H9 (cell line): Measurements from ENCODE around the gene TBC1D5. TPM values are rescaled to one million over a fixed set of nuclear protein-coding genes. Genes with fewer than 3 reads are reported as not detected.

ENCODE experiments used
- DNase-seq: peaks from one replicate; pipeline ENCODE4 v3.0.0-alpha.2; 2017
- H2AFZ ChIP-seq: one replicate; pipeline ENCODE4 v1.6.1; 2013; ENCODE audit warnings: mild to moderate bottlenecking, low read length, control low read depth, moderate library complexity
- H2AK5ac ChIP-seq: 2 replicates; pipeline ENCODE4 v1.6.1; 2013; ENCODE audit warnings: low read length, control low read depth, mixed read lengths; ENCODE audit not compliant: insufficient read length
- H2BK120ac ChIP-seq: one replicate; pipeline ENCODE4 v1.6.1; 2013; ENCODE audit warnings: low read depth, mild to moderate bottlenecking, low read length, control low read depth, inconsistent platforms; ENCODE audit not compliant: poor library complexity, severe bottlenecking
- H2BK12ac ChIP-seq: 2 replicates; pipeline ENCODE4 v1.6.1; 2013; ENCODE audit warnings: low read length, control low read depth, mixed read lengths, low read depth; ENCODE audit not compliant: insufficient read length
- H2BK15ac ChIP-seq: 2 replicates; pipeline ENCODE4 v1.6.1; 2013; ENCODE audit warnings: low read depth, low read length, control low read depth
- H2BK20ac ChIP-seq: one replicate; pipeline ENCODE4 v1.6.1; 2013; ENCODE audit warnings: low read depth, mild to moderate bottlenecking, low read length, control low read depth, inconsistent platforms; ENCODE audit not compliant: poor library complexity, severe bottlenecking
- H2BK5ac ChIP-seq: 2 replicates; pipeline ENCODE4 v1.6.1; 2013; ENCODE audit warnings: low read length, control low read depth, mixed read lengths; ENCODE audit not compliant: insufficient read length
- H3K14ac ChIP-seq: 2 replicates; pipeline ENCODE4 v1.6.1; 2013; ENCODE audit warnings: low read length, control low read depth; ENCODE audit not compliant: insufficient read depth
- H3K18ac ChIP-seq: 2 replicates; pipeline ENCODE4 v1.6.1; 2013; ENCODE audit warnings: low read depth, mild to moderate bottlenecking, mixed read lengths, low read length, control low read depth; ENCODE audit not compliant: insufficient read length
- H3K23ac ChIP-seq: 2 replicates; pipeline ENCODE4 v1.6.1; 2013; ENCODE audit warnings: low read length, control low read depth, mixed read lengths, low read depth; ENCODE audit not compliant: insufficient read length
- H3K23me2 ChIP-seq: 2 replicates; pipeline ENCODE4 v1.6.1; 2013; ENCODE audit warnings: low read depth, mild to moderate bottlenecking, mixed read lengths, low read length, control low read depth; ENCODE audit not compliant: insufficient read length, poor library complexity, severe bottlenecking
- H3K27ac ChIP-seq: 2 replicates; pipeline ENCODE4 v1.5.1; 2013; ENCODE audit warnings: low read length, control low read depth, mixed read lengths, low read depth; ENCODE audit not compliant: insufficient read length
- H3K27me3 ChIP-seq: 2 replicates; pipeline ENCODE4 v1.6.1; 2013; ENCODE audit warnings: low read length, control low read depth, inconsistent platforms; ENCODE audit not compliant: insufficient read depth
- H3K4ac ChIP-seq: 2 replicates; pipeline ENCODE4 v1.6.1; 2013; ENCODE audit warnings: low read depth, mild to moderate bottlenecking, control low read depth, inconsistent platforms, low read length, moderate library complexity
- H3K4me1 ChIP-seq: 2 replicates; pipeline ENCODE4 v1.6.1; 2013; ENCODE audit warnings: low read length, control low read depth, inconsistent platforms; ENCODE audit not compliant: insufficient read depth
- H3K4me2 ChIP-seq: 2 replicates; pipeline ENCODE4 v1.6.1; 2013; ENCODE audit warnings: low read length, control low read depth, mixed read lengths; ENCODE audit not compliant: insufficient read length, insufficient read depth
- H3K56ac ChIP-seq: 2 replicates; pipeline ENCODE4 v1.6.1; 2013; ENCODE audit warnings: low read depth, mild to moderate bottlenecking, mixed read lengths, low read length, control low read depth; ENCODE audit not compliant: insufficient read length
- H3K79me1 ChIP-seq: 2 replicates; pipeline ENCODE4 v1.6.1; 2013; ENCODE audit warnings: low read depth, mild to moderate bottlenecking, moderate library complexity, low read length, control low read depth, inconsistent platforms; ENCODE audit not compliant: insufficient read depth, poor library complexity, severe bottlenecking
- H3K79me2 ChIP-seq: 2 replicates; pipeline ENCODE4 v1.6.1; 2013; ENCODE audit warnings: low read length, control low read depth, inconsistent platforms; ENCODE audit not compliant: insufficient read depth
- H3K9ac ChIP-seq: 2 replicates; pipeline ENCODE4 v1.6.1; 2013; ENCODE audit warnings: low read length, control low read depth, mixed read lengths; ENCODE audit not compliant: insufficient read length; ENCODE audit errors: extremely low read depth
- H3K9me3 ChIP-seq: one replicate; pipeline ENCODE4 v1.6.1; 2013; ENCODE audit warnings: low read depth, low read length, inconsistent platforms; ENCODE audit not compliant: control insufficient read depth
- H3T11ph ChIP-seq: one replicate; pipeline ENCODE4 v1.6.1; 2013; ENCODE audit warnings: mild to moderate bottlenecking, low read length, control low read depth, inconsistent platforms
- H4K20me1 ChIP-seq: one replicate; pipeline ENCODE4 v1.6.1; 2013; ENCODE audit not compliant: control insufficient read depth, insufficient read length, insufficient read depth
- H4K5ac ChIP-seq: 2 replicates; pipeline ENCODE4 v1.6.1; 2013; ENCODE audit warnings: low read depth, mild to moderate bottlenecking, mixed read lengths, low read length, control low read depth; ENCODE audit not compliant: insufficient read length
- H4K8ac ChIP-seq: replicated peaks from 2 replicates; pipeline ENCODE4 v1.6.1; 2013; ENCODE audit warnings: low read length, control low read depth, mixed read lengths, low read depth; ENCODE audit not compliant: insufficient read length
- H4K91ac ChIP-seq: 2 replicates; pipeline ENCODE4 v1.6.1; 2013; ENCODE audit warnings: low read depth, mild to moderate bottlenecking, moderate library complexity, mixed read lengths, low read length, control low read depth; ENCODE audit not compliant: insufficient read length
- H3K27ac Mint-ChIP-seq, 3 experiments: 2 replicates in 2 of 3; 3 replicates in 1 of 3; pipeline ENCODE4 v1.8.0; 2020 to 2021; ENCODE audit warnings: mixed read lengths in 3 of 3, mild to moderate bottlenecking in 1 of 3, moderate library complexity in 1 of 3
- H3K27me3 Mint-ChIP-seq: 2 replicates; pipeline ENCODE4 v1.8.0; 2021; ENCODE audit warnings: low read depth, mild to moderate bottlenecking, moderate library complexity, mixed read lengths
- H3K36me3 Mint-ChIP-seq, 3 experiments: 2 replicates in 2 of 3; 3 replicates in 1 of 3; pipeline ENCODE4 v1.8.0; 2020 to 2021; ENCODE audit warnings: low read depth in 3 of 3, mixed read lengths in 3 of 3; ENCODE audit not compliant: insufficient read depth in 1 of 3
- H3K4me1 Mint-ChIP-seq, 2 experiments: 2 replicates each; pipeline ENCODE4 v1.8.0; 2020; ENCODE audit warnings: mixed read lengths in 2 of 2
- H3K4me3 Mint-ChIP-seq, 2 experiments: 2 replicates in 1 of 2; 3 replicates in 1 of 2; pipeline ENCODE4 v1.8.0; 2020 to 2021; ENCODE audit warnings: mild to moderate bottlenecking in 2 of 2, mixed read lengths in 2 of 2, moderate library complexity in 1 of 2
- H3K9me3 Mint-ChIP-seq, 2 experiments: 2 replicates in 1 of 2; 3 replicates in 1 of 2; pipeline ENCODE4 v1.8.0; 2020; ENCODE audit warnings: mild to moderate bottlenecking in 2 of 2, mixed read lengths in 2 of 2, moderate library complexity in 1 of 2
- WGBS: extraction: QIAGEN DNeasy Blood & Tissue Kit; methylation state at CpG from one replicate; pipeline ENCODE4 v1.1.7; 2013; ENCODE audit warnings: missing lambda C conversion rate, low lambda C conversion rate, mixed read lengths; ENCODE audit not compliant: insufficient read length; ENCODE audit errors: extremely low coverage; 5-methylcytosine and 5-hydroxymethylcytosine counted together
- total RNA-seq: library from RNA; stranded (reverse); gene quantifications from 2 replicates; pipeline ENCODE4 v1.2.1, GENCODE V29; 2021
- TF ChIP-seq, protein P1 (sequence below): fragments of 200-600 bp; sonication (generic); conservative IDR thresholded peaks from 3 replicates; pipeline ENCODE4 v1.8.0; 2021; ENCODE audit warnings: antibody characterized with exemption, mild to moderate bottlenecking

TBC1D5 gene
- total RNA-seq, 1 experiment from 2014 or later = 25.0 TPM

DNA sequence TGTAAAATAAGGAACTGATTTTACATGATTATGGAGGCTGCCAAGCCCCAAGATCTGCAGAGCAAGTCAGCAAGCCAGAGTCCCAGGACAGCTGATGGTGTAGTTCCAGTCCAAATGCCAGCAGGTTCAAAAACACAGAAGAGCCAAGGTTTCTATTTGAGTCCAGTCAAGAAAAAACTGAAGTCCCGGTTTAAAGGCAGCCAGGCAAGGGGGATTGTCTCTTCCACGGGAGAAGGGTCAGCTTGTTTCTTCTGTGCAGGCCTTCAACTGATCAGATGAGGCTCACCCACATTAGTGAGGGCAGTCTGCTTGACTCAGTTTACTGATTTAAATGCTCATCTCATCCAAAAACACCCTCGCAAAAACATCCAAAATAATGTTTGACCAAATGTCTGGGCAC is 611.5 kb downstream of the TBC1D5 start:
- no peak overlapping the region for H4K5ac ChIP-seq
- H2AK5ac ChIP-seq = no peak overlapping the region
- no peaks in the 10 kb centered on the region for H3K9me3 ChIP-seq
- no peak overlapping the region for H3K23ac ChIP-seq
- no peak overlapping the region for H3K56ac ChIP-seq
- peaks cover 0 to 16% (median 0%) of the 10 kb centered on the region in 3 experiments; a peak in 3 of 7 replicates for H3K36me3 Mint-ChIP-seq
- H3K4me1 ChIP-seq = no peaks in the 10 kb centered on the region
- H2BK12ac ChIP-seq = no peak overlapping the region
- no peak overlapping the region for H2BK20ac ChIP-seq
- no peak overlapping the region for H2BK120ac ChIP-seq
- no peak for DNase-seq
- no peak overlapping the region for H3T11ph ChIP-seq
- H3K9me3 Mint-ChIP-seq = peaks cover 12 to 20% of the 10 kb centered on the region in 2 experiments; a peak in 4 of 5 replicates
- no peak overlapping the region for H2AFZ ChIP-seq
- no peak overlapping the region for H3K14ac ChIP-seq
- no peak overlapping the region for H3K18ac ChIP-seq
- H3K79me1 ChIP-seq = no peaks in the 10 kb centered on the region
- H2BK15ac ChIP-seq = no peak overlapping the region
- H3K27me3 Mint-ChIP-seq = no peaks in the 10 kb centered on the region; the same call in none of the 2 replicates
- H3K27ac Mint-ChIP-seq = peak overlapping the region in 1 of 3 experiments; percentile 60; a peak in 1 of 7 replicates
- H3K27me3 ChIP-seq = no peaks in the 10 kb centered on the region
- TF ChIP-seq, protein P1, sequence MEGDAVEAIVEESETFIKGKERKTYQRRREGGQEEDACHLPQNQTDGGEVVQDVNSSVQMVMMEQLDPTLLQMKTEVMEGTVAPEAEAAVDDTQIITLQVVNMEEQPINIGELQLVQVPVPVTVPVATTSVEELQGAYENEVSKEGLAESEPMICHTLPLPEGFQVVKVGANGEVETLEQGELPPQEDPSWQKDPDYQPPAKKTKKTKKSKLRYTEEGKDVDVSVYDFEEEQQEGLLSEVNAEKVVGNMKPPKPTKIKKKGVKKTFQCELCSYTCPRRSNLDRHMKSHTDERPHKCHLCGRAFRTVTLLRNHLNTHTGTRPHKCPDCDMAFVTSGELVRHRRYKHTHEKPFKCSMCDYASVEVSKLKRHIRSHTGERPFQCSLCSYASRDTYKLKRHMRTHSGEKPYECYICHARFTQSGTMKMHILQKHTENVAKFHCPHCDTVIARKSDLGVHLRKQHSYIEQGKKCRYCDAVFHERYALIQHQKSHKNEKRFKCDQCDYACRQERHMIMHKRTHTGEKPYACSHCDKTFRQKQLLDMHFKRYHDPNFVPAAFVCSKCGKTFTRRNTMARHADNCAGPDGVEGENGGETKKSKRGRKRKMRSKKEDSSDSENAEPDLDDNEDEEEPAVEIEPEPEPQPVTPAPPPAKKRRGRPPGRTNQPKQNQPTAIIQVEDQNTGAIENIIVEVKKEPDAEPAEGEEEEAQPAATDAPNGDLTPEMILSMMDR = no peak
- H2BK5ac ChIP-seq = no peak overlapping the region
- no peak overlapping the region for H3K4ac ChIP-seq
- H3K27ac ChIP-seq = no peak overlapping the region
- no peak overlapping the region for H4K8ac ChIP-seq
- H3K23me2 ChIP-seq = no peaks in the 10 kb centered on the region
- H3K4me1 Mint-ChIP-seq = no peaks in the 10 kb centered on the region
- no peaks in the 10 kb centered on the region for H3K79me2 ChIP-seq
- no peak overlapping the region for H3K4me3 Mint-ChIP-seq
- no peak overlapping the region for H4K91ac ChIP-seq
- no CpG with 5 or more reads among the region's 3 CpGs for WGBS
- no peak overlapping the region for H3K9ac ChIP-seq
- H4K20me1 ChIP-seq = no peaks in the 10 kb centered on the region
- H3K4me2 ChIP-seq = no peak overlapping the region
